Endothelial cell of umbilical vein (primary cell): Measurements from ENCODE around the gene SCYGR4. TPM values are rescaled to one million over a fixed set of nuclear protein-coding genes. Genes with fewer than 3 reads are reported as not detected.

Source experiments
- BruUV-seq: library from RNA; stranded (reverse); fragments of 400-500 nt; replicated peaks from 2 replicates; lab custom pipeline; 2021; lab: Mats Ljungman, UMichigan
- CTCF ChIA-PET: fragments of 300-600, 350-600 bp; sonication (Branson Sonifier 250); formaldehyde crosslinking; loops from one replicate; lab custom pipeline; 2021; ENCODE audit warnings: antibody characterized with exemption, inconsistent platforms; lab: Charles Lee
- POLR2A ChIA-PET: fragments of 300-600, 350-600 bp; sonication (Branson Sonifier 250); formaldehyde crosslinking; loops from one replicate; lab custom pipeline; 2021; ENCODE audit warnings: antibody characterized with exemption, inconsistent platforms; lab: Charles Lee
- DNase-seq: peaks from one replicate; pipeline ENCODE4 v3.0.0-alpha.2; 2011; ENCODE audit warnings: low read depth, low spot score
- FAIRE-seq: peaks from 2 replicates; lab custom pipeline; 2011; peaks lifted over from hg19 to GRCh38; lab: Jason Lieb, UNC
- H2AFZ ChIP-seq: 2 replicates; pipeline ENCODE4 v1.6.0; 2012; ENCODE audit warnings: low read depth, low read length, control low read depth, inconsistent platforms
- H3K27ac ChIP-seq: 2 replicates; pipeline ENCODE4 v1.5.1; 2011; ENCODE audit warnings: low read depth, mild to moderate bottlenecking, control low read depth, low read length, moderate library complexity; ENCODE audit not compliant: insufficient read depth
- H3K27me3 ChIP-seq, 2 experiments: 2 replicates each; pipeline versions ENCODE4 v1.6.0 to v1.6.1; 2011; ENCODE audit warnings: low read length in 2 of 2, mixed read lengths in 1 of 2; ENCODE audit not compliant: control insufficient read depth in 2 of 2, insufficient read depth in 2 of 2
- H3K36me3 ChIP-seq, 2 experiments: 2 replicates in 1 of 2; 3 replicates in 1 of 2; pipeline ENCODE4 v1.5.1; 2011; ENCODE audit warnings: low read length in 2 of 2, mild to moderate bottlenecking in 1 of 2, moderate library complexity in 1 of 2; ENCODE audit not compliant: control insufficient read depth in 2 of 2, insufficient read depth in 2 of 2; ENCODE audit errors: extremely low read depth in 1 of 2
- H3K4me1 ChIP-seq: 3 replicates; pipeline ENCODE4 v1.5.1; 2011; ENCODE audit warnings: mild to moderate bottlenecking, low read length; ENCODE audit not compliant: control insufficient read depth, insufficient read depth; ENCODE audit errors: extremely low read depth
- H3K4me2 ChIP-seq: 2 replicates; pipeline ENCODE4 v1.6.1; 2011; ENCODE audit warnings: low read length, control low read depth, mixed read lengths; ENCODE audit not compliant: insufficient read depth
- H3K4me3 ChIP-seq, 3 experiments: fragments of 200-600 bp in 1 of 3; sonication (generic), shearing (Covaris generic) in 1 of 3; replicated peaks in 1 of 3; 2 replicates each; pipeline ENCODE4 v1.5.1; 2011 to 2016; ENCODE audit warnings: control low read depth in 3 of 3, low read length in 3 of 3, mild to moderate bottlenecking in 2 of 3, inconsistent platforms in 1 of 3, low read depth in 1 of 3, moderate library complexity in 1 of 3; ENCODE audit not compliant: insufficient read depth in 1 of 3
- H3K79me2 ChIP-seq: 2 replicates; pipeline ENCODE4 v1.6.0; 2012; ENCODE audit warnings: low read length, inconsistent platforms; ENCODE audit not compliant: control insufficient read depth, insufficient read depth
- H3K9ac ChIP-seq: replicated peaks from 2 replicates; pipeline ENCODE3; 2011; ENCODE audit warnings: low read length, control low read depth; ENCODE audit not compliant: insufficient read depth; ENCODE audit errors: extremely low read depth
- H3K9me1 ChIP-seq: replicated peaks from 3 replicates; pipeline ENCODE4 v1.6.0; 2011; ENCODE audit warnings: mild to moderate bottlenecking, low read length; ENCODE audit not compliant: control insufficient read depth, insufficient read depth; ENCODE audit errors: extremely low read depth
- H3K9me3 ChIP-seq: replicated peaks from 2 replicates; pipeline ENCODE4 v1.5.1; 2012; ENCODE audit warnings: low read length, inconsistent platforms; ENCODE audit not compliant: control insufficient read depth, insufficient read depth
- H4K20me1 ChIP-seq: replicated peaks from 2 replicates; pipeline ENCODE3; 2011; ENCODE audit warnings: mild to moderate bottlenecking, low read length; ENCODE audit not compliant: control insufficient read depth, insufficient read depth; ENCODE audit errors: extremely low read depth
- FOS ChIP-seq: IDR thresholded peaks from 2 replicates; pipeline ENCODE4 v1.6.1; 2011; ENCODE audit warnings: mild to moderate bottlenecking, low read length, moderate library complexity, borderline replicate concordance; ENCODE audit not compliant: insufficient read depth
- POLR2A ChIP-seq: IDR thresholded peaks from 2 replicates; pipeline ENCODE4 v1.6.1; 2012; ENCODE audit warnings: low read depth, mild to moderate bottlenecking, control low read depth, low read length
- dilution Hi-C: fragments of 300-500 bp; cut with MboI; formaldehyde crosslinking; loops from one replicate; pipeline ENCODE4 v1.15.0; 2019; ENCODE audit warnings: low sequenced_read_pairs; ENCODE audit not compliant: extremely low pct_ligation_motif_present
- intact Hi-C: fragments of 100-400 bp; cut with micrococcal nuclease; formaldehyde crosslinking; loops from one replicate; pipeline ENCODE4 v1.10.0; 2022
- polyA plus RNA-seq, 4 experiments: library from polyadenylated mRNA; depleted of rRNA in 3 of 4; stranded (reverse) in 3 of 4; unstranded in 1 of 4; fragments of >200 nt; gene quantifications; 2 replicates each; pipeline versions ENCODE4 v1.2.1 to v1.2.3, GENCODE V29; 2011 to 2012; ENCODE audit warnings: missing spikeins in 1 of 4
- total RNA-seq: library from RNA; stranded (reverse); gene quantifications from 2 replicates; pipeline ENCODE4 v1.2.3, GENCODE V29; 2021
- TF ChIP-seq, protein P1 (sequence below), 2 donors: IDR thresholded peaks; 1 replicate in 1 of 2; 2 replicates in 1 of 2; pipeline ENCODE4 v1.5.1; 2011; ENCODE audit warnings: low read length in 2 of 2, mild to moderate bottlenecking in 2 of 2, moderate library complexity in 2 of 2, control low read depth in 1 of 2, inconsistent platforms in 1 of 2, low read depth in 1 of 2; ENCODE audit not compliant: insufficient read depth in 1 of 2; ENCODE audit errors: extremely low read depth in 1 of 2

The SCYGR4 gene
- total and polyA plus RNA-seq, 2 donors (not counting 3 experiments of a cell fraction or from before 2014, with no cell fraction given): not detected

DNA sequence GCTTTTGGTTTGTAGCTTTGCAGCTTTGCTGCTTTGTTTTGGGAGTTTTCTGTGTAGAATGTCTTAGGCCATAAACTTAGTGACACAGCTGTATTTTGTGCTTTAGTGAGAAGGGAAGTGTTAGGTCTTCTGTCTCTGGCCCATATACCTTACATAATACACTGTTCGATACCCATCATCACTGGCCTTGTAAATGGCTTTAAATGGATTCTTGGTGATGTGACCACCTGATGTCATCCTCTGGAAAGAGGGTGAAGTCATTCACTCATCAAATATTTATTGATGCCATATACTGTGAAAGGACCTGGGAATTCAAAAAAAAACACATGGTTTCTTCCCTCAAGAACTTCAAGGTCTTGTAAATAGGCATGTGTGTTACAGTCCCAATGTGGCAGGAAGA lies 37.5 kb upstream of the SCYGR4 start:
- TF ChIP-seq POLR2A: no peak
- peaks cover 2 to 3% of the 10 kb centered on the region in 2 experiments for H3K27me3 ChIP-seq
- H2AFZ ChIP-seq: no peak overlapping the region
- H3K79me2 ChIP-seq: no peaks in the 10 kb centered on the region
- no peak overlapping the region for H3K9ac ChIP-seq
- DNase-seq (no peak), FAIRE-seq (no peak)
- dilution Hi-C loops (no loop called here), intact Hi-C loops (no loop called here)
- ChIA-PET CTCF (no interaction called here), POLR2A (no interaction called here)
- H3K4me1 ChIP-seq: no peaks in the 10 kb centered on the region
- no peaks in the 10 kb centered on the region for H3K9me3 ChIP-seq
- H3K36me3 ChIP-seq: no peaks in the 10 kb centered on the region
- BruUV-seq: no TSS peak
- H3K4me2 ChIP-seq: no peak overlapping the region
- no peak overlapping the region for H3K27ac ChIP-seq
- no peaks in the 10 kb centered on the region for H4K20me1 ChIP-seq
- no peaks in the 10 kb centered on the region for H3K9me1 ChIP-seq
- H3K4me3 ChIP-seq: no peak overlapping the region

GRCh38 chr2:227582369-227582768 lies 34.9 kb upstream of the SCYGR4 start:
- Histone ChIP-seq H3K9me3 (no peaks in the 10 kb centered on the region), H3K27me3 (peaks cover 2 to 3% of the 10 kb centered on the region in 2 experiments), H3K27ac (no peak overlapping the region), H3K4me2 (no peak overlapping the region), H4K20me1 (no peaks in the 10 kb centered on the region), H3K36me3 (no peaks in the 10 kb centered on the region), H3K9me1 (no peaks in the 10 kb centered on the region), H3K79me2 (no peaks in the 10 kb centered on the region), H3K4me1 (no peaks in the 10 kb centered on the region), H2AFZ (no peak overlapping the region), H3K9ac (no peak overlapping the region), H3K4me3 (no peak overlapping the region)
- CTCF ChIA-PET: no interaction called here
- POLR2A ChIA-PET: no interaction called here
- dilution Hi-C loops: no loop called here
- FAIRE-seq: no peak
- intact Hi-C loops: no loop called here
- no TSS peak for BruUV-seq
- DNase-seq: no peak
- no peak for TF ChIP-seq FOS
- TF ChIP-seq, protein P1, sequence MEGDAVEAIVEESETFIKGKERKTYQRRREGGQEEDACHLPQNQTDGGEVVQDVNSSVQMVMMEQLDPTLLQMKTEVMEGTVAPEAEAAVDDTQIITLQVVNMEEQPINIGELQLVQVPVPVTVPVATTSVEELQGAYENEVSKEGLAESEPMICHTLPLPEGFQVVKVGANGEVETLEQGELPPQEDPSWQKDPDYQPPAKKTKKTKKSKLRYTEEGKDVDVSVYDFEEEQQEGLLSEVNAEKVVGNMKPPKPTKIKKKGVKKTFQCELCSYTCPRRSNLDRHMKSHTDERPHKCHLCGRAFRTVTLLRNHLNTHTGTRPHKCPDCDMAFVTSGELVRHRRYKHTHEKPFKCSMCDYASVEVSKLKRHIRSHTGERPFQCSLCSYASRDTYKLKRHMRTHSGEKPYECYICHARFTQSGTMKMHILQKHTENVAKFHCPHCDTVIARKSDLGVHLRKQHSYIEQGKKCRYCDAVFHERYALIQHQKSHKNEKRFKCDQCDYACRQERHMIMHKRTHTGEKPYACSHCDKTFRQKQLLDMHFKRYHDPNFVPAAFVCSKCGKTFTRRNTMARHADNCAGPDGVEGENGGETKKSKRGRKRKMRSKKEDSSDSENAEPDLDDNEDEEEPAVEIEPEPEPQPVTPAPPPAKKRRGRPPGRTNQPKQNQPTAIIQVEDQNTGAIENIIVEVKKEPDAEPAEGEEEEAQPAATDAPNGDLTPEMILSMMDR (IDR thresholded peaks at IDR 0.05; ENCODE audit: extremely low read depth in 1 of 2, insufficient read depth in 1 of 2, low read depth in 1 of 2, low read length in 2 of 2): no peak
